Prostate gland (tissue), 2 donors: ENCODE measurements around the gene ANO6.

Source experiments
- CTCF ChIP-seq, 4 experiments: fragments of 200-600 bp in 2 of 4; fragments of 450-650 bp in 2 of 4; sonication (generic) in 2 of 4; IDR thresholded peaks; 1 replicate in 3 of 4; 2 replicates in 1 of 4; pipeline ENCODE4 v1.5.1; 2016 to 2019; ENCODE audit warnings: antibody characterized with exemption in 4 of 4, mild to moderate bottlenecking in 2 of 4, moderate library complexity in 2 of 4
- POLR2A ChIP-seq: fragments of 450-650 bp; IDR thresholded peaks from one replicate; pipeline ENCODE4 v1.6.1; 2016; ENCODE audit warnings: antibody characterized with exemption, mild to moderate bottlenecking
- POLR2AphosphoS5 ChIP-seq: sonication (generic); formaldehyde crosslinking; IDR thresholded peaks from one replicate; pipeline ENCODE4 v1.6.1; 2017; ENCODE audit warnings: antibody characterized with exemption

DNA sequence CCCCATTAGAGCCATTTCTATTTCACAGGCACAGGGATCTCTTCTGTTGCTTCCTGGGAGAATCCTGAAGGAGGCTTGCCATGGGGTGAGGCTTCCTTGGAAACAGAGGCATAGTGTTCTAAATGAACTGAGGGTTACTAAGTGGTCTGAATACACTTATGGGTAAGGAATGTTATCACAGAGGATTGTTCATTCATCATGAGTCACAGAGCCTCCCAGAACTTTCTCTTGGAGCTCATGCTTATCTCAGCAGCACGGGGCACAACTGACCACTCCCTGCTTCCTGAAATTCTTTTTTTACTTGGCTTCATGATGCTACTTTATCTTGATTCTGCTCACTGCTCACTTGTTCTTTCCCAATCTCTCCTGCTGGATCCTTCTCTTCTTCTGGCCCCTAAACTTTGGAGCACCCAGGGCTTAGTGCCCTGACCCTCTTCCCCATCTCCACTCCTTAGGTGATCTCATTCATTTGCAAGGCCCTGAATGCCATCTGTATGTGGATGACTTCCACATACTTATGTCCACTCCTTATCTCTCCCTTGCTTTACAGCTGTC lies 57.9 kb downstream of the ANO6 start:
- TF ChIP-seq POLR2A (no peak), CTCF (IDR thresholded peaks at IDR 0.05) (no peak), POLR2AphosphoS5 (no peak)
